HepG2 (cell line): Measurements from ENCODE around the gene SSC5D. TPM values are rescaled to one million over a fixed set of nuclear protein-coding genes. Genes with fewer than 3 reads are reported as not detected.

Source experiments
- ASH2L ChIP-seq: fragments of 300-600, 200-600 bp; sonication (generic); IDR thresholded peaks from 2 replicates; pipeline ENCODE4 v1.7.0; 2017; ENCODE audit warnings: low read depth, mild to moderate bottlenecking, moderate library complexity, mixed read lengths, low read length; ENCODE audit not compliant: insufficient read length
- KDM5A ChIP-seq: fragments of 200-600 bp; sonication (generic); IDR thresholded peaks from 2 replicates; pipeline ENCODE4 v1.7.0; 2018; ENCODE audit warnings: antibody characterized with exemption, mild to moderate bottlenecking, low read length, borderline replicate concordance
- KMT2B ChIP-seq: IDR thresholded peaks from 2 replicates; pipeline ENCODE4 v1.6.1; 2016; ENCODE audit warnings: missing genetic modification reagents, missing compliant biosample characterization
- MAFK ChIP-seq, 2 experiments: IDR thresholded peaks in 1 of 2; conservative IDR thresholded peaks in 1 of 2; 2 replicates each; pipeline ENCODE4 v1.6.1; 2011; ENCODE audit warnings: improper control_type of control experiment in 2 of 2, low read length in 2 of 2
- MIER3 ChIP-seq: IDR thresholded peaks from 2 replicates; pipeline ENCODE4 v1.6.1; 2016; ENCODE audit warnings: missing compliant biosample characterization, borderline replicate concordance
- PHF21A ChIP-seq: sonication (generic); formaldehyde crosslinking; IDR thresholded peaks from 2 replicates; pipeline ENCODE4 v1.5.0; 2020; ENCODE audit warnings: mild to moderate bottlenecking, missing genetic modification reagents
- RARA ChIP-seq: IDR thresholded peaks from 2 replicates; pipeline ENCODE4 v1.6.1; 2016; ENCODE audit warnings: missing genetic modification reagents, missing compliant biosample characterization
- SIN3A ChIP-seq: IDR thresholded peaks from 2 replicates; pipeline ENCODE4 v1.6.1; 2011; ENCODE audit warnings: low read depth, mild to moderate bottlenecking, control low read depth, low read length, borderline replicate concordance
- SRSF9 ChIP-seq: fragments of 200-400 bp; formaldehyde crosslinking; IDR thresholded peaks from 2 replicates; pipeline ENCODE4 v1.6.1; 2018; ENCODE audit warnings: borderline replicate concordance, mild to moderate bottlenecking, low read depth, low read length; ENCODE audit not compliant: insufficient read depth, poor library complexity, severe bottlenecking
- ZC3H4 ChIP-seq: sonication (generic); formaldehyde crosslinking; IDR thresholded peaks from 2 replicates; pipeline ENCODE4 v1.4.0; 2020; ENCODE audit warnings: missing genetic modification reagents, borderline replicate concordance
- ZNF124 ChIP-seq: sonication (generic); formaldehyde crosslinking; IDR thresholded peaks from 2 replicates; pipeline ENCODE4 v1.4.0; 2020; ENCODE audit warnings: missing genetic modification reagents
- ZNF318 ChIP-seq: sonication (generic); formaldehyde crosslinking; IDR thresholded peaks from 2 replicates; pipeline ENCODE4 v1.4.0; 2020; ENCODE audit warnings: mild to moderate bottlenecking, missing genetic modification reagents
- ZNF747 ChIP-seq: sonication (generic); formaldehyde crosslinking; IDR thresholded peaks from 2 replicates; pipeline ENCODE4 v1.8.1; 2023; ENCODE audit warnings: missing genetic modification reagents, mild to moderate bottlenecking, borderline replicate concordance
- ZSCAN25 ChIP-seq: sonication (generic); formaldehyde crosslinking; IDR thresholded peaks from 2 replicates; pipeline ENCODE4 v1.8.0; 2022; ENCODE audit warnings: mild to moderate bottlenecking, missing genetic modification reagents
- polyA plus RNA-seq, 8 experiments: library from polyadenylated mRNA; depleted of rRNA in 3 of 8; stranded (reverse) in 7 of 8; unstranded in 1 of 8; fragments of >200 nt; fragmentation: Illumina TruSeq in 4 of 8; extraction: Trizol in 4 of 8; gene quantifications; 2 replicates each; pipeline versions ENCODE4 v1.2.1 to v1.2.3, GENCODE V29; 2011 to 2016; ENCODE audit warnings: low read depth in 4 of 8, missing spikeins in 1 of 8, mixed read lengths in 1 of 8; ENCODE audit not compliant: insufficient read depth in 1 of 8
- total RNA-seq, 5 experiments: library from RNA; depleted of rRNA; stranded (reverse); fragments of >200 nt; fragmentation: Illumina TruSeq; extraction: Trizol; gene quantifications; 2 replicates each; pipeline ENCODE4 v1.2.3, GENCODE V29; 2016; ENCODE audit warnings: low read depth in 1 of 5
- TF ChIP-seq, protein P1 (sequence below): IDR thresholded peaks from 2 replicates; pipeline ENCODE4 v1.6.1; 2012; ENCODE audit warnings: low read length, improper control_type of control experiment
- TF ChIP-seq, protein P2 (sequence below): sonication (generic); formaldehyde crosslinking; IDR thresholded peaks from 2 replicates; pipeline ENCODE4 v1.8.1; 2023; ENCODE audit warnings: mild to moderate bottlenecking, moderate library complexity, missing genetic modification reagents

Gene SSC5D
- total and polyA plus RNA-seq, 2 of the 13 experiments (the other 11 are each of a cell fraction or from before 2014, with no cell fraction given): not detected

DNA sequence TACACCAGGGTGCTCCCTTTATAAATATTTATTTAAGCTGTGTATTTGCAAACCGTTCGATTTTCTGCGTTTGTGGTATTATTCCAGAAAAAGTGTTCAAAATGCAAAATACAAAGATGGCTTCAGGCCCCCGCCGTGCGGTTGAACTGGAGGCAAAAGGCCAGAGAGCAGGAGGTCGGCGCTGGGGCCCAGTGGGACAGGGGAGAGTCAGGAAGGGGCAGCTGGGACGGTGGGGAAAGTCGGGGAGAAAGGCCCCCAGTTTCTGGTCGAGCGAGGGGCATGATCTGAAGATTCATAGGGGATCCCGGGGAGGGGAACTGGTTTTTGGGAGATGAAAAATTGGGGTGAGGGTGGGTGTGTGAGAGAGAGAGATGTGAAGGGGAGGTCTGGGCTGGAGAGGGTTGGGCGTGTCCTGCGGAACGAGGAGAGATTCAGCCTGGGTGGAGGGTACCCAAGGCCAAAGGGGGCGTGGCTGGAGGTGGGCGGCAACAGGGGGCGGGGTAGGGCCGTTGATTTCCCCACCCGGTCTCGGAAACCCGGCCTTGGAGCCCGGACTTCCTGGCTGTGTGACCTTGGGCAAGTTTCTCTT, 27.5 kb upstream of the SSC5D start (continued):
- TF ChIP-seq MAFK (conservative IDR thresholded peaks at IDR 0.05 in 1 of 2, IDR thresholded peaks at IDR 0.05 in 1 of 2; ENCODE audit: low read length in 2 of 2) (no peak), ZC3H4 (CRISPR knock-in tag) (0 out of 2 replicates have a peak, but pooled peaks have one; percentile 7), ZSCAN25 (peak; percentile 86; the same call in 1 of the 2 replicates), SIN3A (peak; percentile 23; the same call in 1 of the 2 replicates), KDM5A (peak; percentile 44; the same call in 1 of the 2 replicates), SRSF9 (no peak), MIER3 (CRISPR knock-in tag) (0 out of 2 replicates have a peak, but pooled peaks have one; percentile 7), ZNF124 (CRISPR knock-in tag) (no peak), RARA (CRISPR knock-in tag) (no peak), ASH2L (peak; percentile 3), ZNF747 (CRISPR knock-in tag) (no peak), ZNF318 (no peak), KMT2B (CRISPR knock-in tag) (no peak), PHF21A (CRISPR knock-in tag) (peak; percentile 5)
- TF ChIP-seq, protein P1, sequence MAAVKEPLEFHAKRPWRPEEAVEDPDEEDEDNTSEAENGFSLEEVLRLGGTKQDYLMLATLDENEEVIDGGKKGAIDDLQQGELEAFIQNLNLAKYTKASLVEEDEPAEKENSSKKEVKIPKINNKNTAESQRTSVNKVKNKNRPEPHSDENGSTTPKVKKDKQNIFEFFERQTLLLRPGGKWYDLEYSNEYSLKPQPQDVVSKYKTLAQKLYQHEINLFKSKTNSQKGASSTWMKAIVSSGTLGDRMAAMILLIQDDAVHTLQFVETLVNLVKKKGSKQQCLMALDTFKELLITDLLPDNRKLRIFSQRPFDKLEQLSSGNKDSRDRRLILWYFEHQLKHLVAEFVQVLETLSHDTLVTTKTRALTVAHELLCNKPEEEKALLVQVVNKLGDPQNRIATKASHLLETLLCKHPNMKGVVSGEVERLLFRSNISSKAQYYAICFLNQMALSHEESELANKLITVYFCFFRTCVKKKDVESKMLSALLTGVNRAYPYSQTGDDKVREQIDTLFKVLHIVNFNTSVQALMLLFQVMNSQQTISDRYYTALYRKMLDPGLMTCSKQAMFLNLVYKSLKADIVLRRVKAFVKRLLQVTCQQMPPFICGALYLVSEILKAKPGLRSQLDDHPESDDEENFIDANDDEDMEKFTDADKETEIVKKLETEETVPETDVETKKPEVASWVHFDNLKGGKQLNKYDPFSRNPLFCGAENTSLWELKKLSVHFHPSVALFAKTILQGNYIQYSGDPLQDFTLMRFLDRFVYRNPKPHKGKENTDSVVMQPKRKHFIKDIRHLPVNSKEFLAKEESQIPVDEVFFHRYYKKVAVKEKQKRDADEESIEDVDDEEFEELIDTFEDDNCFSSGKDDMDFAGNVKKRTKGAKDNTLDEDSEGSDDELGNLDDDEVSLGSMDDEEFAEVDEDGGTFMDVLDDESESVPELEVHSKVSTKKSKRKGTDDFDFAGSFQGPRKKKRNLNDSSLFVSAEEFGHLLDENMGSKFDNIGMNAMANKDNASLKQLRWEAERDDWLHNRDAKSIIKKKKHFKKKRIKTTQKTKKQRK: no peak
- TF ChIP-seq, protein P2, sequence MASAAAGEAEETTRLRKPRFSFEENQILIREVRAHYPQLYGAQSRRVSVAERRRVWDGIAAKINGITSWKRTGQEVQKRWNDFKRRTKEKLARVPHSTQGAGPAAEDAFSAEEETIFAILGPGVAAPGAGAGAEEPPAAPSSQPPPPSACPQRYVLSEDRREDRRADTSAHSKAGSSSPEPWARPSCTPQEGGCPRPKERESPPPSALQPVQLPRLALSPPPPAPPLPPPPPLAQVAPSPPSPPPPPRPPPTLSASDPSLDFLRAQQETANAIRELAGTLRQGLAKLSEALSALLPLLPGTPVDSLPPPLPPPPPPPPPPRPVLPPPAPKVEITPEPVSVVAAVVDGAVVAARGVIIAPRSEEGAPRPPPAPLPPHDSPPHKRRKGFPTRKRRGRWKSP (CRISPR knock-in tag): peak; percentile 73; the same call in 1 of the 2 replicates
